Stimulated activated CD8-positive, alpha-beta memory T cell treated with anti-CD3 and anti-CD28 coated beads, Interleukin-12 subunit alpha, Interleukin-12 subunit beta, amount 100 ng/mL, for 24 hours (primary cell): ENCODE data around the gene GALNT12.

ENCODE experiments used
- DNase-seq: peaks from one replicate; pipeline ENCODE4 v3.0.0-alpha.2; 2020; ENCODE audit errors: extremely low read depth

The GALNT12 gene

DNA sequence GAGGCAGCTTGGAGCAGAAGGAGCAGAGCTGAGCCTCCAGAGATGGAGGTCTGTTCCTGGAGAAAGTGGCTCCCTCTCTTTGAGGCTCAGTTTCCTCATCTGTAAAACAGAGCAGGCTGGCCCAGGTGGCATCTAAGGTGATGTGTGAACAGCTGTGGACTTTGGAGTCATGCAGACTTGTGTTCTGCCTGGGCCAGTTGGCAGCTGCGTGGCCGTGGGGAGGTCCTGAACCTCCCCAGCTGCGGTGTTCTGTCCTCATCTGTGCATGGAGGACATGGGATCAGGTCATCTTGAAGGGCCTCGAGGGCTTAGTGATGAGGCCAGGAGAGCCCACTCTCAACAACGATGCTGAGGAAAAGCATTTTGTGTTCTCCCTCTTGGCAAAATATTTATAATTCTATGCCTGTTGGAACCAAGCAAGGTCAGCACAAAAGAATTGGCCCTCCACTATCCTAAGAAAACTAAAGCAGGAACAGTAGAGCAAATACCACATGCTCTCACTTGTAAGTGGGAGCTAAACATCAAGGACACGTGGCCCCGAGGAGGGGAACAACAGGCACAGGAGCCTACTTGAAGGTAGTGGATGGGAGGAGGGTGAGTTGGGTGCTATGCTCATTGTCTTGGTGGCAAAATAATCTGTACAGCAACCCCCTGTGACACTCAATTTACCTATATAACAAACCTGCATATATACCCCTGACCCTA lies 73.0 kb downstream of the GALNT12 start:
- no peak for DNase-seq

DNA sequence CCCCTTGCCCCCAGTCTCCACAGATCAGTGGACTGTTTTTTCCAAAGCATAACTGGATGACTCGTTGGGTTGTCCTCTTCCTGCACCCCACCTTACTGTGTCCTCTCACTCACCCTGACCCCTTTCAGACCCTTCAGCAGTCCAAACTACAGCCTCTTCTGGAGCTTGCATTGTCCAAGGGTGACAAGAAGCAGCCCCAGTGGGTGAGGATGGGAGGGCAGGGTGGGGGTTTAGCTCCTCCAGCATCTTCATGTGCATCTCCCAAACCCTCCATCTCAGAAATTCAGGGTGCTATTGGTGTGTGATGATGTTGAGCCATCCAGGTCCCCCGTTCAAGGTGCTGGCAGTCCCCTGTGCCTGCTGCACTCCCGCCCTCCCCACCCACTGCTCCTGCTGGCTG lies 73.9 kb downstream of the GALNT12 start:
- no peak for DNase-seq

DNA sequence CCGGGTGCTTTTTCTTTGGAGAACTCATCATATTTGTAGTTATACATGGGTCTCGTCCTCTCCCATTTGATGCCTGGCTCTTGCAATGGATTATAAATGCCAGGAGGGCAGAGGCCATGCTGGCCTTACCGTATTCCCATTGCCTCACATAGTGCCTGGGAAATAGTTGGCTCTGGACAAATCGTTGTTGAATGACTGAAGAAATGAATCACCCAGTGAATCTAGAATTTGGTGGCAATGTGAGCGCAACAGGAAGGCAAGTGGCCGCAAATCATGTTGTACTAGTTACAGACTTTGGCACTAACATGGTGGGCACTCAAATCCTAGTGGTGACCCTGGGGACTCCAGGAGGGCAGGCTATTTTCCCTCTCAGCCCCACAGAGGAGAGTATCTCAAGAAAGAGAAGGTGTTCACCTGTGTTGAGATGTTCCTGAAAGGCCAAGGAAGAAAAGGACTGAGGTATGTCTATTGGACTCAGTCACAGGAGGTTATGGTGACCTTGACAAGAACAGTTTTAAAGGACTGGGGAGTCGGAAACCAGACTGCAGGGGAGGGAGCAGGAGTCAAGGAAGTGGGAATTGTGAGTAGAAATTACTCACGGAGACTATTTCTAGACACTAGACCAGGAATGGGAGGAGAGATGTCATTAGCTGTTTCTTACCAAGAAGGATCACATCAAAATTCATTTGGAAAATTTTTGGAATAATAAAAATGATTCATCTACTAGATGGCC lies 74.5 kb downstream of the GALNT12 start:
- no peak for DNase-seq

DNA sequence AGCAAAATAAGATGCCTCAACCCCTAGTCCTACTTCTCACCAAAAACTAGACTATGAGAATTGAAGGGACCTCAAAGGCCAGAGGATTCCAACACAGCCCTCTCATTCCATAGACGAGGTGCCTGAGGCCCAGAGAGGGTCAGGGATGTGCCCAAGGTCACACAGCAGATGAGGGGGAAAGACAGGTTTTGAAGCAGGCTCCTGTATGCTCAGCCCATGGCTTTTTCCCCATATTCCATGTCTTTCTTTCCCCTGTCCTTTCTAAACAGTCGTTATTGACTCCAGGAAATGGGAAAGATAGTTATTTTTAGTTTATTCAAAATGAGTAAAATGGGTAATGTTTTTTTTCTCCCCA lies 75.1 kb downstream of the GALNT12 start:
- no peak for DNase-seq

DNA sequence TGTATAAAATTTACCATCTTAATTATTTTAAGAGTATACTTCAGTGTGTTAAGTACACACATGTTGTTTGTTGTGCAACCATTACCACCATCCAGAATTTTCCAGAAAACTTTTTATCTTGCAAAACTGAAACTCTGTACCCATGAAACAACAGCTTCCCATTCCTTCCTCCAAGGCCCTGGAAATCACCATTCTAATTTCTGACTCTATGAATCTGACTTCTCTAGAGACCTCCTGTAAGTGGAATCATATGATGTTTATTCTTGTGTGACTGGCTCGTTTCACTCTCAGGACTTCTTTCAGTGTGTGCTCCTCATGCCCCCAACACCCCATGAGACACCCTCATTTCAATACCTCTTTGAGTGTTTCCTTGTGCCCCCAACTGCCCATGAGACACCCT lies 75.8 kb downstream of the GALNT12 start:
- DNase-seq: no peak

DNA sequence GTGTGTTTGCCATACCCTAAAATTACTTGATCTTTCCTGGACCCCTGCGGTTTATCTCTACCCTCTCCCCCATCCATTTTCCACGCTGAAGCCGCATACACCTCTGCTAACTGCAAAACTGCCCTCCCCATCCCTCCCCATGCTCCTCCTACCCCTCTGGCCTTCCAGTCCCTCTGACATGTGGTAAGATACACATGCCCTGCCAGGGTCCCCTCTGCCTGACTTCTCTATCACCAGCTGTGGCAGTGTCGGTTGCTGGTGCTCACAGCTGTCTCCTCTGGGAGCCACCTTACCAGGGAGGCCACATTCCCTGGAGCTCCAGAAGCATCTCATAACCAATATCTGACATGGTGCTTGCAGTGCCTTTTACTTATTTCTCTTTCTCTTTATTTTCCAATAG lies 77.4 kb downstream of the GALNT12 start:
- no peak for DNase-seq

DNA sequence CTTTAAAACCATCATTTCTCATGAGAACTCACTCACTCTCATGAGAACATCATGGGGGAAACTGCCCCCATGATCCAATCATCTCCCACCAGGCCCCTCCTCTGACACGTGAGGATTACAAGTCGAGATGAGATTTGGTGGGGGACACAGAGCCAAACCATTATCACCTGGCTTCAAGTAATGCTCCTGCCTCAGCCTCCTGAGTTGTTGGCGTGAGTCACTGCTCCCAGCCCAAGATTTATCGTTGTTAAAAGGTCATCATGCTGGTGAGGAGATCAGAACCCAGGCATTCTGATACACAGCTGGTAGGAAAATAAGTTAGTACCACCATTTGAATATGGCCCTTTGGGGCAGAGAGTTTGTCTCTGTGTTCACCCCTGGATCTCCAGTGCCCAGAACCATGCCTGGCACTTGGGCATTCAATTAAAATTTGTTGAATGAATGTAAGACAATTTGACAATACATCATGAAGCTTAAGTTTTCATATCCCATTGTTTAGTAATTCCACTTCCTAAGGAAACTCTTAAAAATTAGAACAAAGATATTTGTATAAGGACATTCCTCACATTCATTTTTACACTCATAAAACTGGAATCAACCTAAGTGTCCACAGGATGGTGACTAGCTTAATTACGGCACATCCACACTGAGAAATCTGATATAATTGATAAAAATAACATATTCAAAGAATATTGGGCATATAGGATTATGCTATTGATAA lies 78.3 kb downstream of the GALNT12 start:
- DNase-seq: no peak

DNA sequence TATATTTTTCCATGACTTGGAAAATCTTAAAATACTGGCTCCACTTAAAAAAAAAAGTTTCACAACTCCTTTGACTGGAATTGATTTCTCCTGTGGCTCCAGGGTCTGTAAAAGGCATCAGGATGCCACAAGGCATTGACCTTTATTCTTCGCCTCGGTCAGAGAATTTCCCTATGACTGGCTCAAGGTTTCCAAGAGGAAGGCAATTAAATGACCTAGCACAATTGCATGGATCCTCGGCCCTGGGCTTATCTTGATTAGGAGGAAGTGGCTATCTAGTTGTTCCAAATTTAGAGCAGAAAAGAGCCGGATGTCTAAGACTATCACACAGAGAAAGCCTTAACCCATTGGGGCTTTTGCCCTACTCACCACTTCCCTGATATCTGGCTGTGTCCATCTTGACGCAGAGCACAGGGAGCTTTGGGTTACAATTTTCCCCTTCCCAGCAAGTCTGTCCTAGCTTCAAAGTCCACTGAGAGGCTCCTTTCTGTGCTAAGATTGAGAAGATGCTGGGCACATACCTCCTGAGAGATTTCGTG lies 79.3 kb downstream of the GALNT12 start:
- no peak for DNase-seq

DNA sequence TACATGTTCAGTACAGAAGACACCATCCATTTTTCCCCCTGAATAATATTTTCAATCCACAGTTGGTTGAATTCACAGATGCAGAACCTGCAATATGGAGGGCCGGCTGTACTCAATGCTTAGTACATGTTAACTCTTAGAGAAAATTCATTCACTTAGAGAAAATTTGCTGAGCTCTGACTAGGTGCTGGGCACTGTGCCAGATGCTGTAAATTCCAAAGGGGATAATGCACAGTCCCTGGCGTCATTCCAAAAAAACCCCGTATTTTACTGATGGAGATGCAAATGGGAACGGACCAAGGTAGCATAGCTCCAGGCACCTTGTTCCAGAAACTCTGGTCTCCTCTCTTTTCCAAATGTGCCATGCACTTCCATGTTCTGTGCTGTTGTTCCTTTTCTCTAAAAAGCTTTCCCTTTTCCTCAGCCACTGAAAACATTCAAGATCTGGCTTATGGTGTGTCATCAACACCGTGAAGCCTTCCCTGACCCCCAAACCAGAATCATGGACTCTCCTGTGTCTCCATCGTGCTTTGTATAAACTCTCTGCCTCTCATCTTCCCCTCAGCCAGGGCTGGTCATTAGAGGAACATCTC lies 80.5 kb downstream of the GALNT12 start:
- no peak for DNase-seq

DNA sequence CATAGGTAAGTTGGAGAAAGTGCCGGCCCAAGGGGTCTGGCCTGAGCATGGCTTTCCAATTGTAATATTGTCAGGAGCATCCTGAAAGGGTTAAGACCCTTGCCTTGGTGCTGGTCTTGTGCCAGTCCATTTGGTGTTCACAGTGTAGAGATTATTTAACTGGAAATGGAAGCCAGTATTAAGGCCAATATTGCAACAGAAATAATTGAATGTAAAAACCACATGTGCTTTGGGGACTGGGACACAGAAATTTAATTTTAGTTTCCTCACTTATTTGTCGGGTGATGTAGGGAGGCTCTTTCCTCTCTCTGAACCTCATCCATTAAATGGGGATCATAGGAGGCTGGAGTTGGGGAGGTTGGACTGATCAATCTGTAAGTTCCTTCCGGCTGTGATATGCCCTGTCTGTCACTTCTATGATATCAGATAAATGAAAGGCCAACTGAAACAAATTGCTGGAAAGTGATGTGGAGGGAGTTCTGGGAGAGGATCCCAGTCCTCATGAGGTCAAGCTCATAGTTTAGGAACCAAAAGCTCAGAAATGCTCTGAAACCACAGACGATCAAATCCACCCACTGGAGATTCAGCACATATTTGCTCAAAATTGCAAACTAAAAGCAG lies 81.4 kb downstream of the GALNT12 start:
- no peak for DNase-seq

DNA sequence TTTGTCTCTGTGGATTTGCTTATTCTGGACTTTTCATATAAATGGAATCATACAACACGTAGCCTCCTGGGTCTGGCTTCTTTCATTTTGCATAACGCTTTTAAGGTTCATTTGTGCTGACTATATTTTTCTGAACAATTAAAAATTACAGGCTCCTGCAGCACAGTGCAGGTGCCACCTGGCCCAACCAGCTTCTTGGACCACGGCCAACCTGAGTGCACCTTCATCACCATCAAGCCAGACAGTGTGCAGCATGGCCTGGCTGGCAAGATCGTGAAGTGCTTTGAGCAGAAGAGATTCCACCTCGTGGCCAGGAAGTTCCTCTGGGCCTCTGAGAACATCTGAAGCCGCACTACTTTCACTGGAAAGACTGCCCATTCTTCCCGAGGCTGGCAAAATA lies 82.8 kb downstream of the GALNT12 start:
- no peak for DNase-seq

DNA sequence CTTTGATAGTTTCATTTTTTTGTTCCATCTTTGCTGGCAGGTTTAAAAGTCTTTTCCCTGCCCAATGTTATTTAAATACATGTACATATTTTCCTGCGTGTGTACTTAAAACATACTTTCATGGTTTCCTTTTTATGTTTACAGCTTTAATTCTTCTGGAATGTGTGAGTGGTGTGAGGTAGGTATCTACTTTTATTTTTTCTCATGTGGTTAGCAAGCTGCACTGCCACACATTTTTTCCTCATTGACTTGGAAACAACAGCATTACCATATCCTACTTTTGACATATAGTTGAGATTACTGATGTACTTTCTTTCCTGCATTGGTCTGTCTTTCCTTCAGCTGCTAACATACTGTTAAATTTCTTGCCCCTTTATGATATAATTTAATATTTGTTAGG lies 84.8 kb downstream of the GALNT12 start:
- no peak for DNase-seq

DNA sequence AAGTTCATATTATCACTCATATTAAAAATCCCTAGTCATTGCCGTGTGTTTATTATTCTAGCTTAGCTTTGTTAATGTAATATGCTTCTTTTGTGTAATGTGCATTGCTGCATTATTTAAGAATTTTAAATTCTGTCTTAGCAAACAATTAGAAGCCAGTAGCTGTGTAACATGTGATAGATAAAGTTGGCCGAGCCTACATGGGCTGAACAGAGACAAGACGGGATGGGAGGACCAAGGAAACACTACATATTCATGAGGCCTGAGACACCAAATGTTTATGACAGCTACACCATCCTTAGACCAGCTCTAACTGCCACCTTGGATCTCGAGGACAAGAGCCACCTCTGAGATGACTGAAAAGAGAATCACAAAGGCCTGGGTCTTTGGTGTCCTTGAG lies 85.2 kb downstream of the GALNT12 start:
- no peak for DNase-seq

DNA sequence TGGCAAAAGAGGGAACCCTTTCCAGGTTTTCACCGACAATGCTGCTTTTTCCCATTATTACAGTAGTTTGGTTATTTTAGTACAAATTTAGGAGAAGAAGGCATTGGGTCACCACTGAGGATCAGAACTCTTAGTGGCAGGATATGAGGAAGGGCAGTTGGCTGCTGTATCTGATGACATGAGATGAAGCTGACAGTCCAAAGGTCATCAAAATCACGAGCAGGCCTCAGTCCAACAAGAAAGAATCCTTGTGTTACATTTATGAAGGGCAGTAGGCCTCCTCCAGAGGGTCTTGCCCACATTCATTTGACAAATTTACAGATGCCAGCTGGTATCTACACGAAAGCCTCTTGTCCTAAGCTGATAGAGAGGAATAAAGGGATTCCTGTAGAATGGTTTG lies 86.7 kb downstream of the GALNT12 start:
- no peak for DNase-seq

DNA sequence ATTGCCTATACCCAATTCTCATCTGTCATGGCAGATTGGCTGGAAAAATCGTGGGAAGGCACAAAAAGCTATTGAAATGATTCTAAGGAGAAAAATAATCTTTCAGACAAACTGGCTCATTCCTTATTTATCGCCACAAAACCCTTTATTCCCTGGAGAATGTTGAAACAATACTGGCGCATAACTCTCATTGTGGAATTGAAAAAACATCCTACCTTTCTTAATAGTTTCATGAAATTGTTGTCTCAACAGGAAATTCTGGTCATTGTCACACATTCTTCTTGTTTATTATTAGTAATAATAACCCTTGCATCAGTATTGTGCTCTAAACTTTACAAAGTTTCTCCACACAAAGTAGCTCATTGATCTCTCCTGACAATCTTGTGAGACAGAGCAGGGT lies 87.3 kb downstream of the GALNT12 start:
- no peak for DNase-seq

DNA sequence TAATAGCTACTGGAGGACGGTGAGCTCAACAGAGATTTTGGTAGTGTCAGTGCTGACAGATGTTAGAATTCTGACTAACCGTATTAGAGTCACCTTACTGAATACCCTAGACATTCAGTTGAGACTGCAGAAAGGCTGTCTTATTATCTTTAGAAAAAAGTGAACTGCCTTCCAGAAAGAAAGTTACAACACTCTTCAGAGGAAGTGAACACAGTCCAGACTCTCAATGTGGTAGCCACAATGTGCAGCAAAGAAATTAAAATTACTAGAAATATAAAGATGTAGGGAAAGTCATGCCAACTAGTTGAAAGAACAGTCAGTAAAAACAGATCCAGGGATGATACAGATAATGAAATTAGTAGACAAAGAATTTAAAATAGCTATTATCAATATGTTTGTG lies 89.2 kb downstream of the GALNT12 start:
- DNase-seq: no peak

DNA sequence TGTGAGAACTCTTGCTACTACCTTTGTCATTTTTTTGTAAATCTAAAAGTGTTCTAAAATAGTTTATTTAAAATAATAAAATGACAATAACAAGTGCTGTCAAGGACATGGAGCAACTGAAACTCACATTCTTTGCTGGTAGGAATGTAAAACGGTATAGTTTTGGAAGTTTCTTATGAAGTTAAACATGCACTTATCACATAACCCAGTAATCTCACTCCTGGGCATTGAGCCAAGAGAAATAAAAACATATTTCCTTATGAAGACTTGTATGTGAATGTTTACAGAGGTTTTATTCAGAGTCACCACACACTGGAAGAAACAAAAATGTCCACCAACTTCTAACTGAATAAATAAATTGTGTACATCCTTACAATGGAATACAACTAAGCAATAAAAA lies 90.3 kb downstream of the GALNT12 start:
- DNase-seq: no peak

DNA sequence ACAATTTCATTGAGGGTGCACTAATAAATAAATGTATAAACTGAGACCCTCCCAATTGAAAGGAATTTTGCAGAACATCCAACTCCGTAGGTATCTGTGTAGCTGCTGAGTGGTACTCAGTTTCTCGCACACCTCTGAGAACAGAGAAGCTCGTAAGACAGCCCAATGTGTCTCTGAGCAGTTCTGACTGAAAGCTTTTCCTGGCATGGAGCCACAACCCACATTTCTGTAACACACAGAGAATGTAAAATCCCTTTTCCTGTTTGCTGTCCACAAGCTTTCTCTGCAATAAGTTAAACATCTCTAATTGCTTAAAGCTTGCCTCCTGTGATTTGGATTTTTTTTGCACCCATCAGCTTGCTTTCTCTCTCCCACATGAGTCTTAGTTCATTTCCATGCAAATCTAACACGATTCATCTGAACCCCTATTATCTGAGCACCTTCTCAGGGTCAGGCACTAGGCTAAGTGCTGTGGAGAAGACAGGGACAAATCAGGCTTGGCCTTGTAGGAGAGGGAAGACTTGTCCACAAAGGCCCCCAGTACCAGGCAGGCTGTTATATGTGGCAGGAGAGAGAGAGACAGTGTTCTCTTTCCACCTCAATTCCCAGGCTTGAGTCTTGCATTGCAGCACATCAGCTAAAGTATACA lies 92.1 kb downstream of the GALNT12 start:
- DNase-seq: no peak
